LNCaP clone FGC (cell line): ENCODE measurements around the gene TMED6.

Experiments
- DNase-seq: peaks from one replicate; pipeline ENCODE4 v3.0.0-alpha.2; 2011; ENCODE audit warnings: low read depth
- H3K4me3 ChIP-seq: 2 replicates; pipeline ENCODE4 v1.5.1; 2011; ENCODE audit warnings: mild to moderate bottlenecking, low read depth, low read length, control low read depth
- TF ChIP-seq, protein P1 (sequence below): IDR thresholded peaks from 2 replicates; pipeline ENCODE4 v1.5.1; 2012; ENCODE audit warnings: mild to moderate bottlenecking; ENCODE audit not compliant: control insufficient read depth, insufficient read depth; ENCODE audit errors: extremely low read depth

The TMED6 gene

DNA sequence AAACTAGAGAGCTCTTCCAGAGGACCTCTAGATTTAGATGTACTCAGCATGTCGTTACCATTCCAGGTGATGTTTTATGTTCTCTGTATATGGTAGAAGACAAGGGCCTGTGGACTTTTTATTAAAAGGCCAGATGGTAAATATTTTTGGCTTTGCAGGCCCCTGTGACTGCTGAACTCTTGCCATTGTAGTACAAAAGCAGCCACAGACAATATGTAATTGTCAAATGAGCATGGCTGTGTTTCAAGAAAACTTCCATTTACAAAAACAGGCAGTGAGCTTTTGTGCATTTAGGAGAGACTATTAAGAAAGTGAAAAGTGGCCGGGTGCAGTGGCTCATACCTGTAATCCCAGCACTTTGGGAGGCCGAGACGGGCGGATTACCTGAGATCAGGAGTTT is 7.4 kb downstream of the TMED6 start:
- no peak for DNase-seq
- TF ChIP-seq, protein P1, sequence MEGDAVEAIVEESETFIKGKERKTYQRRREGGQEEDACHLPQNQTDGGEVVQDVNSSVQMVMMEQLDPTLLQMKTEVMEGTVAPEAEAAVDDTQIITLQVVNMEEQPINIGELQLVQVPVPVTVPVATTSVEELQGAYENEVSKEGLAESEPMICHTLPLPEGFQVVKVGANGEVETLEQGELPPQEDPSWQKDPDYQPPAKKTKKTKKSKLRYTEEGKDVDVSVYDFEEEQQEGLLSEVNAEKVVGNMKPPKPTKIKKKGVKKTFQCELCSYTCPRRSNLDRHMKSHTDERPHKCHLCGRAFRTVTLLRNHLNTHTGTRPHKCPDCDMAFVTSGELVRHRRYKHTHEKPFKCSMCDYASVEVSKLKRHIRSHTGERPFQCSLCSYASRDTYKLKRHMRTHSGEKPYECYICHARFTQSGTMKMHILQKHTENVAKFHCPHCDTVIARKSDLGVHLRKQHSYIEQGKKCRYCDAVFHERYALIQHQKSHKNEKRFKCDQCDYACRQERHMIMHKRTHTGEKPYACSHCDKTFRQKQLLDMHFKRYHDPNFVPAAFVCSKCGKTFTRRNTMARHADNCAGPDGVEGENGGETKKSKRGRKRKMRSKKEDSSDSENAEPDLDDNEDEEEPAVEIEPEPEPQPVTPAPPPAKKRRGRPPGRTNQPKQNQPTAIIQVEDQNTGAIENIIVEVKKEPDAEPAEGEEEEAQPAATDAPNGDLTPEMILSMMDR, result no peak
- no peak overlapping the region for H3K4me3 ChIP-seq

DNA sequence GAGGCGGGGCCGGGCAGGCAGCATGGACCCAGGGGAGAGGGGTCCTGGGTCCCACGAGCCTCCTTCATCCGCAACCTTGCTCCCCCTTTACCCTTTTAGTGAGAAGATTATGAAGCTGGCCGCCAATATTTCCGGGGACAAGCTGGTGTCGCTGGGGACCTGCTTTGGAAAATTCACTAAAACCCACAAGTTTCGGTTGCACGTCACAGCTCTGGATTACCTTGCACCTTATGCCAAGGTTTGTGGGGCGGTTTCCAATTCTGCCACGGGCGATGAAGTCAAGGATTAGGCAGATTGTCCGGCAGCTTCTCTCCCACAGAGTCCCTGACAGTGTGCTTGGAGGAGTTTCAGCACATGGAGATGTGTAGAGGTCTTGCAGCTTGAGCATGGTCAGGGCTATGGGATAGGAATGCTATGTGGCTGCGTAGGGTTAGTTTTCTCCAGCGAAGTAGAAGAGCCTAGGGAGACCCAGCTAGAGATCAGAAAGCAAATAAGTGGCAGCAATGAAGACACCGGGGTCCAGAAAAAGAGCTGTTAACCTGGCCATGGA is 11.4 kb downstream of the TMED6 start:
- DNase-seq, result no peak
- H3K4me3 ChIP-seq, result peak overlapping the region; percentile 95
- TF ChIP-seq, protein P1, result no peak

DNA sequence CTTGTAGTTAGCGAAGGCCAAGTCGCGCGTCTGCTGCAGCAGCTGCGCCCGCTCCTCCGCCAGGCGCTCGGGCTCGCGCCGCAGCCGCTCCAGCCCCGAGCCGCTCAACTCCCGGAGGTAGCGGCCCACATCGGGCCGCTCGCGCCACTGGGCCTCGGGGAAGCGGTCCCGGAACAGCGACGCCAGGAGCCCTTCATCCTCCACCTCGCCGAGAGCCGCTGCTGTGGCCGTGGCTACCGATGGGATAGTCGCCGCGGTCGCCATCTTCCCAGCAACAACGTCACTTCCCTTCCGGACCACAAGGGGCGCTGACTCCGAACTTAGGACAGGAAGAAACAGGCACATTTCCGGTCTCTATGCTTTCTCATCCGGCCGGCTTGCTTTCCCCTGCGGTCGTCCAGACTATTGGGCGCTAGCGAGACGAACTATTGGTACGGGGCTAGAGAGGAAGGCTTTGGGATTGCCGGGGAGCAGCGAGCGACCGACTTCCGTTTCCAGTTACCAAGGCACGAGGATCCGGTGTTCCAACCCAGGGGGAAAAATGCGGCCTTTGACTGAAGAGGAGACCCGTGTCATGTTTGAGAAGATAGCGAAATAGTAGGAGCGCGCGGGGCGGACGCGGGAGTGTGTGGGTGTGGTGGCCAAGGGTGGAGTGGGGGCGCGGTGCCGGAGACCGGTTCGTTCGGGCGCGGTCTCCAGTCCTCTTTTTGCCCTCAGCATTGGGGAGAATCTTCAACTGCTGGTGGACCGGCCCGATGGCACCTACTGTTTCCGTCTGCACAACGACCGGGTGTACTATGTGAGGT is 12.1 kb downstream of the TMED6 start, which contains the start of the genes COG8 and NIP7:
COG8 (minus strand) TSS at position 276 of the 806 bp plus-strand sequence; CDS start at position 264, 12 bp downstream.
NIP7 (plus strand) TSS at position 484 of the 806 bp plus-strand sequence; CDS start at position 542, 58 bp downstream.
- peak within 1 kb of the TSS; percentile 95 for H3K4me3 ChIP-seq
- TF ChIP-seq, protein P1, result peak; percentile 88
- DNase-seq, result peak; percentile 97

DNA sequence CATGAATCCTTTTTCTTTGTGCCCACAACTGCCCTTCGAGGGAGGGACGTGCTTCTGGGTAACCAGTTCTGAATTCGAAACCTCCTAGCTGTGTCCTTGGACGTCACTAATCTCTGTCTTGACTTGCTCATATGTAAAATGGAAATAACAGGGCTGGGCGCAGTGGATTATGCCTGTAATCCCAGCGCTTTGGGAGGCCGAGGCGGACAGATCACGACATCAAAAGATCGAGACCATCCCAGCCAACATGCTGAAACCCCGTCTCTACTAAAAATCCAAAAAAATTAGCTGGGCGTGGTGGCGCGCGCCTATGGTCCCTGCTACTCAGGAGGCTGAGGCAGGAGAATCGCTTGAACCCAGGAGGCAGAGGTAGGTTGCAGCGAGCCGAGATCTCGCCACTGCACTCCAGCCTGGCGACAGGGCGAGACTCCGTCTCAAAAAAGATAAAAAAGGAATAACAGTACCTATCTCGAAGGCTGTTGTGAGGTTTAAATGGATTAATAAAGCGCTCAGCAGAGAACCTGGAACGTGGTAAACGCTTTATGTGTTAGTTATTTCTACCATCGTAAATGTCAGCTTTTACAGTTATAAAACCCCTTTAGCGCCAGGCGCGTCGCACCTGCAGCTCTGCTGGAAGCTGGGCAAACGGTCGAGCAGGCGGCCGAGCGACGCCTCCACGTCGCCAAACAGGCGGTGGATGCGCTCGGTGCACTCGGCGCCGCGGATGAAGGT is 12.9 kb downstream of the TMED6 start:
- TF ChIP-seq, protein P1, result no peak
- H3K4me3 ChIP-seq, result peak overlapping the region; percentile 95
- no peak for DNase-seq

DNA sequence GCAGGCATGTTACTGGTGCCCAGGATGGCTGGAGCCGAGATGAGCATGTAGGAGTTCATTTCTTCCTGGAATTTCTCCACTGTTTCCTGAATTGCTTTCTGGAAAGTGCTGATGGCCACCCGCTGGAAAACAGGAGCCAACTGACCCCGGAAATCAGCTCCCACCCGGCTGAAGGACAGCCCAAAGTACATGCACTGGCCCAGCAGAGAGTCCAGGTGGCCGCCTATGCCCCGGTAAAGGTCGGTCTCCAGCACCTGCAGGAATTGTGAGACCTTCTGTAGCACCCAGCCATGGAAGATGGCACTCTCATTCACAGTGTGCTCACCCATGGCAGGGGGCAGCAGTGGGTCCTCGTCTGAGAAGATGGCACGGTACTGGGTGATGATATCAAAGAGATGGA is 16.9 kb downstream of the TMED6 start:
- TF ChIP-seq, protein P1, result no peak
- DNase-seq, result no peak
- no peak overlapping the region for H3K4me3 ChIP-seq

DNA sequence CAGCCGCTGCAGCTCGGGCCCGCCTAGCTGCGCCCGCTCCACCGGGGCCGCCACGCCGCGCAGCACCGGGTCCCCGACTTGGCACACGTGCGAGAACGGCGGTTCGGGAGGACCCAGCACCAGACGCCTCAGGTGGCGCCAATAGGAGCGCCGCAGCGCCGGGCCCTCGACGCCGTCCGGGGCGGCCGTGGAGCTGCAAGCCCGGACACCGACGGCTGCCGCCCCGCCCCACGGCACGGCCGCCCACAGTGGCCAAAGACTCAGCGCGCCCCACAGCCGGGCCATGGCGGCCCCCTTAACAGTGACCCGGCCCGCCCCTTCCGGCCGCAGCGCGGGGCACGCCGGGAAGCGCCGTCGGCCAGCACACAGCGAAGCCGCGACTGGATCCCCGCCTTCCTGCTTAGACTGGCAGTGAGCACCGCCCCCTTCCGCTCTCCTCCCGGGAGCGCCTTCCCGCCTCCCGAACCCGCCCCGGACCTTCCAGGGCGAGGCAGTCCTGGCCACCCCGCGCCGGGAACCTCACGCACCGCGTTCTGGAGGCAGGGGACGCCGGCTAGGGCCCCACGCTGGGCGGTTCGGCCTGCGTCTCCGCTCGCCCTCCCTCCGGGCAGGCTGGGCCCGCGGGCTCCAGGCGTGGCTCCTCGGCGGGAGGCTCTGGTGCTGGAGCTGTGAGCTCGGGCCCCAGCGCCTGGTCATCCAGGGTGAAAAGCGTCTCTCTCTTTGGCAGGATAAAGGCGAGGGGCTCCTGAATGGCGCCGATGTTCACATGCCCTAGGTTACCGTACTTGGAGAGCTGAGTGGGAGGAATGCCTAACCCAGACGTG is 21.1 kb downstream of the TMED6 start, which contains the start of gene PDF:
PDF (minus strand) TSS at position 303 of the 824 bp plus-strand sequence; CDS start at position 285, 18 bp downstream.
- peak within 1 kb of the TSS; percentile 90 for H3K4me3 ChIP-seq
- peak; percentile 73 for DNase-seq

More for the DNA sequence above, 21.1 kb downstream of the TMED6 start, which contains the start of gene PDF:
- TF ChIP-seq, protein P1, result no peak
